22Rv1 (cell line): ENCODE results near the gene SLCO3A1.

Experiments used
- ZFX ChIP-seq: fragments of 450-650 bp; IDR thresholded peaks from 2 replicates; pipeline ENCODE4 v1.6.1; 2017; ENCODE audit warnings: antibody characterized with exemption, borderline replicate concordance
- TF ChIP-seq, protein P1 (sequence below): fragments of 450-650 bp; IDR thresholded peaks from 2 replicates; pipeline ENCODE4 v1.5.1; 2017; ENCODE audit warnings: mild to moderate bottlenecking

DNA sequence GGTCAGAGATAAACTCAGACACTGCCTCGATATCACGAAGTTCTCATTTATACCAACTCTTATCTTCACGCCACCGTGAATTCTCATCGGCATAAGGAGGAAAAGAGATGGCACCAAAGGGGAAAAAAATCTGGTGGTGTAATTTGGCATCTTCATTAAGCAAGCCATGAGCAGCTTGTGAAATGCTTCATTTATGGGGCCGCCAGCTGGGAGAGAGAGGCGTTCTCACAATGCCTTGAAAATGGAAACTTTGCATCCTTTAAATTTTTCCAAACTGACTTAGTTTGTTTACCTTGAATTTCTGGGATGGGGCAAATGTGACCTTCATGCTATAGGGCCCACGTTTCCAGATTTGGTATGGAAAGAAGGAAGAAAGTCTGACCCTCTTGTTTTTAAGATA is 297.7 kb downstream of the SLCO3A1 start:
- TF ChIP-seq, protein P1, sequence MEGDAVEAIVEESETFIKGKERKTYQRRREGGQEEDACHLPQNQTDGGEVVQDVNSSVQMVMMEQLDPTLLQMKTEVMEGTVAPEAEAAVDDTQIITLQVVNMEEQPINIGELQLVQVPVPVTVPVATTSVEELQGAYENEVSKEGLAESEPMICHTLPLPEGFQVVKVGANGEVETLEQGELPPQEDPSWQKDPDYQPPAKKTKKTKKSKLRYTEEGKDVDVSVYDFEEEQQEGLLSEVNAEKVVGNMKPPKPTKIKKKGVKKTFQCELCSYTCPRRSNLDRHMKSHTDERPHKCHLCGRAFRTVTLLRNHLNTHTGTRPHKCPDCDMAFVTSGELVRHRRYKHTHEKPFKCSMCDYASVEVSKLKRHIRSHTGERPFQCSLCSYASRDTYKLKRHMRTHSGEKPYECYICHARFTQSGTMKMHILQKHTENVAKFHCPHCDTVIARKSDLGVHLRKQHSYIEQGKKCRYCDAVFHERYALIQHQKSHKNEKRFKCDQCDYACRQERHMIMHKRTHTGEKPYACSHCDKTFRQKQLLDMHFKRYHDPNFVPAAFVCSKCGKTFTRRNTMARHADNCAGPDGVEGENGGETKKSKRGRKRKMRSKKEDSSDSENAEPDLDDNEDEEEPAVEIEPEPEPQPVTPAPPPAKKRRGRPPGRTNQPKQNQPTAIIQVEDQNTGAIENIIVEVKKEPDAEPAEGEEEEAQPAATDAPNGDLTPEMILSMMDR: no peak
- TF ChIP-seq ZFX: no peak
